ENCODE measurements around the gene SRGAP1. TPM values are rescaled to one million over a fixed set of nuclear protein-coding genes. Genes with fewer than 3 reads are reported as not detected.

Gene SRGAP1
- total and polyA plus RNA-seq, 2 of the 13 experiments (the other 11 are each of a cell fraction or from before 2014, with no cell fraction given): 1.6 to 3.4 TPM

GRCh38 chr12:64019101-64019500, 174.6 kb downstream of the SRGAP1 start (continued):
- TF ChIP-seq ZFP37 (CRISPR knock-in tag; IDR thresholded peaks at IDR 0.05; ENCODE audit: borderline replicate concordance): no peak
- no peak for TF ChIP-seq ERF (CRISPR knock-in tag; IDR thresholded peaks at IDR 0.05)

GRCh38 chr12:64019654-64020053, 175.2 kb downstream of the SRGAP1 start:
- TF ChIP-seq SIX4 (CRISPR knock-in tag; IDR thresholded peaks at IDR 0.05) (no peak), ATF7 (IDR thresholded peaks at IDR 0.05) (peak; percentile 53; the same call in 1 of the 2 replicates), ATF7 (CRISPR knock-in tag; IDR thresholded peaks at IDR 0.05) (no peak), ZNF354B (CRISPR knock-in tag; IDR thresholded peaks at IDR 0.05) (no peak), MXI1 (IDR thresholded peaks at IDR 0.05; ENCODE audit: borderline replicate concordance, low read depth, low read length) (no peak)
- BruUV-seq (replicated peaks): no TSS peak
- FAIRE-seq (no peak), ATAC-seq (no peak), DNase-seq (ENCODE audit: low spot score) (no peak)
- H3K9ac ChIP-seq (ENCODE audit: insufficient read depth, low read depth, low read length): no peak overlapping the region
- 81% methylated on average over 1 of the region's 1 CpG for WGBS (ENCODE audit: low lambda C conversion rate)
- no peak overlapping the region for H2AFZ ChIP-seq (ENCODE audit: low read length)
- H3K4me1 ChIP-seq (ENCODE audit: insufficient read depth, low read length): no peaks in the 10 kb centered on the region
- H3K27me3 ChIP-seq (ENCODE audit: control insufficient read depth in 1 of 2, insufficient read depth in 2 of 2, low read length in 2 of 2): no peaks in the 10 kb centered on the region
- H3K27ac ChIP-seq (ENCODE audit: extremely low read length, insufficient read depth, low read length): no peak overlapping the region
- H3K9me3 ChIP-seq (ENCODE audit: low read length): no peaks in the 10 kb centered on the region
- no peak overlapping the region for H3K4me3 ChIP-seq (replicated peaks in 1 of 3; ENCODE audit: insufficient read depth in 1 of 3, low read depth in 2 of 3, low read length in 3 of 3)
- intact Hi-C loops (cut with micrococcal nuclease; ENCODE audit: unreplicated experiment) (loop anchor here (10.0 kb wide), 1 partner anchor 175 kb away; the partner anchor contains the start of gene SRGAP1), in situ Hi-C loops (cut with HindIII; ENCODE audit: extremely low pct_ligation_motif_present, low pct_unique_long_range_greater_than_20kb) (no loop called here)
- no peaks in the 10 kb centered on the region; a peak in 3 of 5 replicates for H3K36me3 ChIP-seq (replicated peaks in 1 of 2; ENCODE audit: control insufficient read depth in 1 of 2, insufficient read depth in 2 of 2, low read length in 2 of 2)
- H3K4me2 ChIP-seq (ENCODE audit: low read depth, low read length): no peak overlapping the region
- ChIA-PET POLR2A (no interaction called here), CTCF (ENCODE audit: low intra/inter-chr PET ratio, low total read pairs) (no interaction called here)
- H3K79me2 ChIP-seq (ENCODE audit: insufficient read depth, low read length): no peaks in the 10 kb centered on the region
- H4K20me1 ChIP-seq (ENCODE audit: insufficient read depth, low read length): no peaks in the 10 kb centered on the region

- Histone ChIP-seq H3K36me3 (replicated peaks in 1 of 2; ENCODE audit: control insufficient read depth in 1 of 2, insufficient read depth in 2 of 2, low read length in 2 of 2) (no peaks in the 10 kb centered on the region; a peak in 2 of 5 replicates), H3K4me1 (ENCODE audit: insufficient read depth, low read length) (no peaks in the 10 kb centered on the region), H3K4me3 (replicated peaks in 1 of 3; ENCODE audit: insufficient read depth in 1 of 3, low read depth in 2 of 3, low read length in 3 of 3) (no peak overlapping the region), H2AFZ (ENCODE audit: low read length) (no peak overlapping the region), H3K9me3 (ENCODE audit: low read length) (no peaks in the 10 kb centered on the region), H4K20me1 (ENCODE audit: insufficient read depth, low read length) (no peaks in the 10 kb centered on the region), H3K27ac (ENCODE audit: extremely low read length, insufficient read depth, low read length) (no peak overlapping the region), H3K27me3 (ENCODE audit: control insufficient read depth in 1 of 2, insufficient read depth in 2 of 2, low read length in 2 of 2) (no peaks in the 10 kb centered on the region), H3K4me2 (ENCODE audit: low read depth, low read length) (no peak overlapping the region), H3K9ac (ENCODE audit: insufficient read depth, low read depth, low read length) (no peak overlapping the region), H3K79me2 (ENCODE audit: insufficient read depth, low read length) (no peaks in the 10 kb centered on the region)
- 98% methylated on average over 9 of the region's 9 CpGs for WGBS (ENCODE audit: low lambda C conversion rate)
- DNase-seq (ENCODE audit: low spot score) (no peak), ATAC-seq (no peak), FAIRE-seq (no peak)
- intact Hi-C loops (cut with micrococcal nuclease; ENCODE audit: unreplicated experiment): no loop called here
- ChIA-PET POLR2A (no interaction called here), CTCF (ENCODE audit: low intra/inter-chr PET ratio, low total read pairs) (interaction anchor here (0.6 kb wide), 1 partner anchor 201 kb away, joined by 4 read pairs; no protein-coding TSS in a partner anchor)
- in situ Hi-C loops (cut with HindIII; ENCODE audit: extremely low pct_ligation_motif_present, low pct_unique_long_range_greater_than_20kb): no loop called here
- no TSS peak for BruUV-seq (replicated peaks)
- no peak for TF ChIP-seq ARNTL (CRISPR knock-in tag; IDR thresholded peaks at IDR 0.05)
- TF ChIP-seq ZBTB39 (CRISPR knock-in tag; IDR thresholded peaks at IDR 0.05): no peak
- TF ChIP-seq TFDP2 (CRISPR knock-in tag; IDR thresholded peaks at IDR 0.05): no peak
- no peak for TF ChIP-seq STAT5B (CRISPR knock-in tag; IDR thresholded peaks at IDR 0.05)
- TF ChIP-seq HCFC1 (IDR thresholded peaks at IDR 0.05; ENCODE audit: low read depth, low read length): no peak
- TF ChIP-seq TARDBP (CRISPR knock-in tag; IDR thresholded peaks at IDR 0.05): no peak
- no peak for TF ChIP-seq SRF (IDR thresholded peaks at IDR 0.05; ENCODE audit: low read depth, low read length)
Measured at GRCh38 chr12:64025174-64025958, 180.9 kb downstream of the SRGAP1 start.
